ENCODE measurements around the gene OR9Q1.

- TF ChIP-seq CTCF (conservative IDR thresholded peaks at IDR 0.05; ENCODE audit: low read length) = no peak
- TF ChIP-seq EZH2phosphoT487 (IDR thresholded peaks at IDR 0.05; ENCODE audit: borderline replicate concordance) = no peak
Observed at GRCh38 chr11:58134151-58134550, 110.5 kb downstream of the OR9Q1 start.

Data from Loucy (cell line).